Tibial nerve (tissue), 4 donors: ENCODE data around the gene GFRA4.

Experiments used
- CTCF ChIP-seq, 5 experiments: fragments of 200-600 bp in 3 of 5; fragments of 450-650 bp in 2 of 5; sonication (generic) in 3 of 5; IDR thresholded peaks; one replicate each; pipeline ENCODE4 v1.5.1; 2016 to 2019; ENCODE audit warnings: antibody characterized with exemption in 5 of 5, mild to moderate bottlenecking in 3 of 5, moderate library complexity in 2 of 5
- EP300 ChIP-seq, 2 donors: sonication (generic); formaldehyde crosslinking; IDR thresholded peaks; one replicate each; pipeline ENCODE4 v1.6.1; 2017; ENCODE audit warnings: antibody characterized with exemption in 2 of 2, mild to moderate bottlenecking in 1 of 2
- POLR2A ChIP-seq, 2 donors: fragments of 450-650 bp; IDR thresholded peaks; one replicate each; pipeline ENCODE4 v1.6.1; 2017; ENCODE audit warnings: antibody characterized with exemption in 2 of 2, mild to moderate bottlenecking in 2 of 2, moderate library complexity in 2 of 2

DNA sequence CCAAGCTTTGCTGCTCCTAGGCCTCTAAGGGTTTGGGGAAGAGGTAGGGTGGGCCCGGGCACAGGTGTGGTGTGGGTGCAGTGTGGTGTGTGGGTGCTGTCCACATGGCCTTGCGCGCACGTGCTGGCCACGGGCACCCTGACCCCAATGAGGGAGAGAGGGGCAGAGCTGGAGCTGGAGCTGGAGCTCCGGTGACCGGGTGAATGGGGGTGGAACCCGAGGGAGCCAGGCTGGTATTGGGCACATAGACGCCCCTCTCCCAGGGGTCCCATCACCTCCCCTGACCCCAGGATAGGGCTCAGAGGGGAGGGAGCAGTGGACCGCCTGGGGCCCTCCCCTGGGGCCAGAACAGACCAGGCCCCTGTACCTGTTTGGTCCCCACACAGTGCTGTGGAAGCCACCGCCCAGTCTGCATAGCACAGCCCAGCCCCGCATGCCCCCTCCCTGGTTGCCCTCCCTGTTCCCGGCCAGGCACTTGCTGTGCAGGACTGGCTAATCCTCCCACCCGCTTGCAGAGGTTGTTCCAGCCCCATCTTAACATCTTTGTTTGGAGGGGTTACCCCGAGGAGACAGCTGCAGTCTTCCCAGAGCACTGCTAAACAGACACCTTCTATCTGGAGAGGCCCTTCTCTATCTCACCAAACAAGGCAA lies 17.6 kb upstream of the GFRA4 start:
- TF ChIP-seq CTCF (IDR thresholded peaks at IDR 0.05), result no peak
- no peak for TF ChIP-seq EP300 (IDR thresholded peaks at IDR 0.05)
- no peak for TF ChIP-seq POLR2A (IDR thresholded peaks at IDR 0.05)
